Panc1 (cell line): ENCODE data around the gene APOA1. TPM values are rescaled to one million over a fixed set of nuclear protein-coding genes. Genes with fewer than 3 reads are reported as not detected.

Experiments used
- ATAC-seq: fragments of 200-7000 bp; cut with Tn5 transposase; 2 replicates; pipeline ENCODE4 v1.9.1; 2020; ENCODE audit warnings: mild to moderate bottlenecking, moderate library complexity
- BruUV-seq: library from RNA; stranded (reverse); fragments of 400-500 nt; replicated peaks from 2 replicates; lab custom pipeline; 2021; lab: Mats Ljungman, UMichigan
- CTCF ChIA-PET: fragments of 300-600 bp; sonication (Branson Sonifier 250); formaldehyde crosslinking; loops from one replicate; lab custom pipeline; 2022; ENCODE audit warnings: antibody characterized with exemption; lab: Charles Lee
- POLR2A ChIA-PET: fragments of 300-600 bp; sonication (Branson Sonifier 250); formaldehyde crosslinking; loops from one replicate; lab custom pipeline; 2022; ENCODE audit warnings: antibody characterized with exemption; lab: Charles Lee
- DNase-seq: peaks from one replicate; pipeline ENCODE4 v3.0.0-alpha.2; 2010; ENCODE audit warnings: low read depth, low spot score
- H3K27ac ChIP-seq: 2 replicates; pipeline ENCODE4 v1.5.1; 2011; ENCODE audit warnings: mild to moderate bottlenecking, low read length, inconsistent platforms
- H3K27me3 ChIP-seq: fragments of 200-500 bp; sonication (Bioruptor generic); 2 replicates; pipeline ENCODE4 v1.6.0; 2014; ENCODE audit warnings: low read length, inconsistent platforms; ENCODE audit not compliant: control insufficient read depth, insufficient read depth
- H3K36me3 ChIP-seq: fragments of 200-500 bp; sonication (Bioruptor generic); 2 replicates; pipeline ENCODE4 v1.5.1; 2014; ENCODE audit warnings: inconsistent platforms, mild to moderate bottlenecking, low read length, moderate library complexity; ENCODE audit not compliant: control insufficient read depth, insufficient read depth
- H3K4me1 ChIP-seq: 2 replicates; pipeline ENCODE4 v1.5.1; 2011; ENCODE audit warnings: inconsistent platforms, mild to moderate bottlenecking, low read length, moderate library complexity; ENCODE audit not compliant: control insufficient read depth, insufficient read depth
- H3K4me3 ChIP-seq, 2 experiments: 2 replicates each; pipeline ENCODE4 v1.5.1; 2011 to 2012; ENCODE audit warnings: low read depth in 2 of 2, low read length in 2 of 2, mild to moderate bottlenecking in 2 of 2, inconsistent platforms in 1 of 2, moderate library complexity in 1 of 2
- H3K9me3 ChIP-seq: fragments of 200-500 bp; sonication (Bioruptor generic); 2 replicates; pipeline ENCODE4 v1.5.1; 2014; ENCODE audit warnings: low read depth, mild to moderate bottlenecking, inconsistent platforms, low read length, moderate library complexity; ENCODE audit not compliant: control insufficient read depth, insufficient read depth
- POLR2AphosphoS5 ChIP-seq: IDR thresholded peaks from 2 replicates; pipeline ENCODE4 v1.6.1; 2012; ENCODE audit warnings: mild to moderate bottlenecking, low read depth, low read length, moderate library complexity
- SIN3A ChIP-seq: IDR thresholded peaks from 2 replicates; pipeline ENCODE4 v1.6.1; 2012; ENCODE audit warnings: low read depth, mild to moderate bottlenecking, low read length, moderate library complexity, borderline replicate concordance; ENCODE audit not compliant: insufficient read depth
- in situ Hi-C: cut with HindIII; loops from 2 replicates; pipeline ENCODE4 v1.10.0; 2016; ENCODE audit warnings: low sequenced_read_pairs, low pct_unique_long_range_greater_than_20kb
- intact Hi-C: fragments of 100-400 bp; cut with micrococcal nuclease; formaldehyde crosslinking; loops from one replicate; pipeline ENCODE4 v1.10.0; 2022; ENCODE audit not compliant: unreplicated experiment
- total RNA-seq: library from RNA; stranded (reverse); gene quantifications from one replicate; pipeline ENCODE4 v1.2.1, GENCODE V29; 2021; ENCODE audit not compliant: unreplicated experiment
- TF ChIP-seq, protein P1 (sequence below), 2 experiments: IDR thresholded peaks; 2 replicates each; pipeline ENCODE4 v1.6.1; 2011 to 2012; ENCODE audit warnings: low read depth in 2 of 2, control low read depth in 1 of 2, low read length in 1 of 2, mild to moderate bottlenecking in 1 of 2, moderate library complexity in 1 of 2; ENCODE audit not compliant: insufficient read depth in 1 of 2
- TF ChIP-seq, protein P2 (sequence below): fragments of 450-650 bp; IDR thresholded peaks from 2 replicates; pipeline ENCODE4 v1.5.1; 2017; ENCODE audit warnings: mild to moderate bottlenecking

APOA1 gene
- total RNA-seq, 1 experiment from 2014 or later, result 1.7 TPM

DNA sequence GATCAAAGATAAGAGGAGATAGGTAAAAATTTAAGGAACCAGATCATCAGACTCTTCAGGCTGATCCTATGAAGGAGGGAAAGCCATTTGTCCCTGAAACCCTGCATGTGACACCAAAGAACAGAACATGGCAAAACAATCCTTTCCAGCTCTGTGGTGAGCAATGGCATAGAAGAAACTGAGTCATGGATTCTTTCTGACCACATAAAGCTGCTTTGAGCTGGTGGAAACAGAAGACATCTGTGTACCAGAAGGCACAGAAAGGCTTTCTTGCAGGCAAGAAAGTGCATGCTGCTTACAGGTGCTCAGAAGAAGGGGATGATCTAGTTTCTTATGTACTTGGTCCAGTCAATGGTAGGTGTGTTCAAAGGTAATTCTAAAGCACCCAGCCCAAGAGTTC, 45.0 kb upstream of the APOA1 start:
- H3K36me3 ChIP-seq, result 0 out of 2 replicates have a peak, but pooled peaks cover 2% of the 10 kb centered on the region
- no peaks in the 10 kb centered on the region for H3K4me1 ChIP-seq
- TF ChIP-seq POLR2AphosphoS5 (no peak), SIN3A (no peak)
- TF ChIP-seq, protein P1, sequence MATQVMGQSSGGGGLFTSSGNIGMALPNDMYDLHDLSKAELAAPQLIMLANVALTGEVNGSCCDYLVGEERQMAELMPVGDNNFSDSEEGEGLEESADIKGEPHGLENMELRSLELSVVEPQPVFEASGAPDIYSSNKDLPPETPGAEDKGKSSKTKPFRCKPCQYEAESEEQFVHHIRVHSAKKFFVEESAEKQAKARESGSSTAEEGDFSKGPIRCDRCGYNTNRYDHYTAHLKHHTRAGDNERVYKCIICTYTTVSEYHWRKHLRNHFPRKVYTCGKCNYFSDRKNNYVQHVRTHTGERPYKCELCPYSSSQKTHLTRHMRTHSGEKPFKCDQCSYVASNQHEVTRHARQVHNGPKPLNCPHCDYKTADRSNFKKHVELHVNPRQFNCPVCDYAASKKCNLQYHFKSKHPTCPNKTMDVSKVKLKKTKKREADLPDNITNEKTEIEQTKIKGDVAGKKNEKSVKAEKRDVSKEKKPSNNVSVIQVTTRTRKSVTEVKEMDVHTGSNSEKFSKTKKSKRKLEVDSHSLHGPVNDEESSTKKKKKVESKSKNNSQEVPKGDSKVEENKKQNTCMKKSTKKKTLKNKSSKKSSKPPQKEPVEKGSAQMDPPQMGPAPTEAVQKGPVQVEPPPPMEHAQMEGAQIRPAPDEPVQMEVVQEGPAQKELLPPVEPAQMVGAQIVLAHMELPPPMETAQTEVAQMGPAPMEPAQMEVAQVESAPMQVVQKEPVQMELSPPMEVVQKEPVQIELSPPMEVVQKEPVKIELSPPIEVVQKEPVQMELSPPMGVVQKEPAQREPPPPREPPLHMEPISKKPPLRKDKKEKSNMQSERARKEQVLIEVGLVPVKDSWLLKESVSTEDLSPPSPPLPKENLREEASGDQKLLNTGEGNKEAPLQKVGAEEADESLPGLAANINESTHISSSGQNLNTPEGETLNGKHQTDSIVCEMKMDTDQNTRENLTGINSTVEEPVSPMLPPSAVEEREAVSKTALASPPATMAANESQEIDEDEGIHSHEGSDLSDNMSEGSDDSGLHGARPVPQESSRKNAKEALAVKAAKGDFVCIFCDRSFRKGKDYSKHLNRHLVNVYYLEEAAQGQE (IDR thresholded peaks at IDR 0.05; ENCODE audit: insufficient read depth in 1 of 2, low read depth in 2 of 2, low read length in 1 of 2), result no peak
- ChIA-PET CTCF (no interaction called here), POLR2A (no interaction called here)
- in situ Hi-C loops (no loop called here), intact Hi-C loops (loop anchor here (10.0 kb wide), 1 partner anchor 342 kb away; no protein-coding TSS in a partner anchor)
- no peaks in the 10 kb centered on the region for H3K27me3 ChIP-seq
- no peak for ATAC-seq
- BruUV-seq, result no TSS peak
- H3K9me3 ChIP-seq, result no peaks in the 10 kb centered on the region
- no peak overlapping the region for H3K27ac ChIP-seq
- no peak for DNase-seq
- no peak overlapping the region for H3K4me3 ChIP-seq

DNA sequence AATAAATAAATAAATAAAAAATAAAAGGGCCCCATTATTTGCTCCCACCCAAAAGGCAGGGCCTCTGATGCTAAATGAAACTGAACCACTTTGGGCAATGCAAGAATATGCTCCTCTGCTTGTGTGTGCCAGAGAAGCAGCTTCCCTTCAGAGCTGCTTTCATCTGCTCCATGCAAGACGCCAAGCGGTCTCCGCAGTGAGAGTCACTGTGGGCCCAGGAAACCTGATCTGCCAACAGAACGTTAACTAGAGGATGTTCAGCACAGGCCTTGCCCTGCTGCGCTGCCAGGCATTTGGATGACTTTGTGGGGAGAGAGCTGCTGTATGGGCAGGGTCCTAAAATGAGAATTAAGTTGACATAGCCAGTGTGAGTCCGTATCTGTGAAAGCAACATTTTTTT, 43.7 kb upstream of the APOA1 start:
- no peak for ATAC-seq
- H3K27ac ChIP-seq, result no peak overlapping the region
- H3K27me3 ChIP-seq, result no peaks in the 10 kb centered on the region
- POLR2A ChIA-PET, result interaction anchor here (0.6 kb wide), 1 partner anchor 18 kb away, joined by 4 read pairs; no protein-coding TSS in a partner anchor
- no peaks in the 10 kb centered on the region for H3K4me1 ChIP-seq
- H3K4me3 ChIP-seq, result no peak overlapping the region
- BruUV-seq, result no TSS peak
- CTCF ChIA-PET, result interaction anchor here (0.6 kb wide), 1 partner anchor 349 kb away, joined by 3 read pairs; no protein-coding TSS in a partner anchor
- no peak for DNase-seq
- no peaks in the 10 kb centered on the region for H3K9me3 ChIP-seq
- no peak for TF ChIP-seq POLR2AphosphoS5
- 0 out of 2 replicates have a peak, but pooled peaks cover 2% of the 10 kb centered on the region for H3K36me3 ChIP-seq
- intact Hi-C loops (loop anchor here (10.0 kb wide), 1 partner anchor 344 kb away; no protein-coding TSS in a partner anchor), in situ Hi-C loops (no loop called here)

DNA sequence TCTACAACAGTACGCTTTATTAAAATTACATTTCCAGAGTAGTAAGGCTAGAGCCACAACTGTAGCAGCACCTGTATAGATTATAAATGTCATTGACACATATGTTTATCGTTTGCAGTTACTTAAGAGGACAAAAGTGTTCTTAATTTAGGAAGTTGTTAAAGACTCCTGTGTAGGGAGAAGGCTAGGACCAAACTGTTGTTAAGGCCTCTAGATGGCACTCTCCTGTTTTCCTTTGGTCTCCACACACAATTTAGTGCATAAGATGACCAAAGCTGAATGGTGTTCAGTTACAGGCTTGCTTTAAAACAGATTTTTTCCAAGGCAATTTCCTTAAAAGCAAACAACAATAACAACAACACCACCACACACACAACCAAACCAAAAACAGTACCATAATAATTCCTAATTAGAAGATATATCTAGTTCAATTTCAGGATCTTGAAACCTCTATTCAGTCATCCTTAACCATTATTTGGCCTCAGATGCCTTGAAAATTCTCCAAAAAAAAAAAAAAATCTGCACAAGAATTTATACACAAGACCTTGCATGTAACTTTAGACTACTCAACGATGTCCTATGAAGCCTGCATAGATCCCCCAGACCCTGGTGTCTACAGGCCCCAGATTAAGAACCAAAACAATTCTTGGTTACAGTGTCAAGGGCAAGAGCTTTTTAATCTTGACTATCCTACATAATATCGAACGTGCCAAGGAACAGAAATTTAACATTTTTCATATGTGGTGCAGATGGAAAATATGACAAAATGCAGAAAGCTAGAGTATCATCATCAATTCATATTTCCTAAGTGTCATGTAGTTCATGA, 42.6 kb upstream of the APOA1 start:
- BruUV-seq, result TSS peak; percentile 19
- DNase-seq, result peak; percentile 66
- H3K27ac ChIP-seq, result no peak overlapping the region
- H3K27me3 ChIP-seq, result no peaks in the 10 kb centered on the region
- no peaks in the 10 kb centered on the region for H3K9me3 ChIP-seq
- H3K36me3 ChIP-seq, result 0 out of 2 replicates have a peak, but pooled peaks cover 2% of the 10 kb centered on the region
- in situ Hi-C loops, result no loop called here
- CTCF ChIA-PET, result interaction anchor here (0.6 to 0.7 kb wide), 3 partner anchors 246 to 382 kb away, joined by 3 read pairs; no protein-coding TSS in a partner anchor
- no peak overlapping the region for H3K4me3 ChIP-seq
- TF ChIP-seq, protein P2, sequence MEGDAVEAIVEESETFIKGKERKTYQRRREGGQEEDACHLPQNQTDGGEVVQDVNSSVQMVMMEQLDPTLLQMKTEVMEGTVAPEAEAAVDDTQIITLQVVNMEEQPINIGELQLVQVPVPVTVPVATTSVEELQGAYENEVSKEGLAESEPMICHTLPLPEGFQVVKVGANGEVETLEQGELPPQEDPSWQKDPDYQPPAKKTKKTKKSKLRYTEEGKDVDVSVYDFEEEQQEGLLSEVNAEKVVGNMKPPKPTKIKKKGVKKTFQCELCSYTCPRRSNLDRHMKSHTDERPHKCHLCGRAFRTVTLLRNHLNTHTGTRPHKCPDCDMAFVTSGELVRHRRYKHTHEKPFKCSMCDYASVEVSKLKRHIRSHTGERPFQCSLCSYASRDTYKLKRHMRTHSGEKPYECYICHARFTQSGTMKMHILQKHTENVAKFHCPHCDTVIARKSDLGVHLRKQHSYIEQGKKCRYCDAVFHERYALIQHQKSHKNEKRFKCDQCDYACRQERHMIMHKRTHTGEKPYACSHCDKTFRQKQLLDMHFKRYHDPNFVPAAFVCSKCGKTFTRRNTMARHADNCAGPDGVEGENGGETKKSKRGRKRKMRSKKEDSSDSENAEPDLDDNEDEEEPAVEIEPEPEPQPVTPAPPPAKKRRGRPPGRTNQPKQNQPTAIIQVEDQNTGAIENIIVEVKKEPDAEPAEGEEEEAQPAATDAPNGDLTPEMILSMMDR, result peak; percentile 79; the same call in 1 of the 2 replicates
- no peak for TF ChIP-seq POLR2AphosphoS5
- H3K4me1 ChIP-seq, result no peaks in the 10 kb centered on the region
- intact Hi-C loops, result loop anchor here (1.0 to 10.0 kb wide), 2 partner anchors 226 to 345 kb away; no protein-coding TSS in a partner anchor
- POLR2A ChIA-PET, result interaction anchor here (0.6 kb wide), 1 partner anchor 205 kb away, joined by 3 read pairs; no protein-coding TSS in a partner anchor
- ATAC-seq, result peak; percentile 97
